ENCODE data around the gene UPF1. TPM values are rescaled to one million over a fixed set of nuclear protein-coding genes. Genes with fewer than 3 reads are reported as not detected.

Gene UPF1
- total RNA-seq, 4 donors from 2014 or later: 84.2 to 153 (median 91.9) TPM

GRCh38 chr19:18800636-18801035 lies 31.1 kb upstream of the UPF1 start:
- WGBS, 2 donors (ENCODE audit: low coverage in 1 of 2): 75% methylated on average over 10 of the region's 10 CpGs; no CpG with 5 or more reads in 1 of the 2 donors
- Histone ChIP-seq H3K4me3 (no peak overlapping the region), H3K4me1 (peaks cover 0 to 4% (median 2%) of the 10 kb centered on the region in 4 donors), H3K36me3 (no peaks in the 10 kb centered on the region), H3K27ac (no peak overlapping the region), H3K9me3 (no peaks in the 10 kb centered on the region), H3K27me3 (peaks cover 43% of the 10 kb centered on the region)
- TF ChIP-seq CTCF (IDR thresholded peaks at IDR 0.05) (no peak), EP300 (IDR thresholded peaks at IDR 0.05; ENCODE audit: low read depth) (no peak), POLR2AphosphoS5 (IDR thresholded peaks at IDR 0.05) (no peak), POLR2A (IDR thresholded peaks at IDR 0.05) (no peak)
- no peak for DNase-seq
- intact Hi-C loops (cut with DNase I; ENCODE audit: low total_unique reads) (loop anchor here (5.0 kb wide), 1 partner anchor 817 kb away; the partner anchor contains the start of gene PBX4), in situ Hi-C loops (cut with MboI; ENCODE audit: low pct_ligation_motif_present in 1 of 4, low pct_unique_long_range_greater_than_20kb in 1 of 4, low sequenced_read_pairs in 3 of 4) (loop anchor here in 1 of 4 donors (25.0 kb wide), 1 partner anchor 188 kb away; the partner anchor contains the start of genes CRLF1 and TMEM59L)

- no peak for TF ChIP-seq POLR2AphosphoS5 (IDR thresholded peaks at IDR 0.05)
- TF ChIP-seq CTCF (IDR thresholded peaks at IDR 0.05): no peak
- DNase-seq: no peak
- intact Hi-C loops (cut with DNase I; ENCODE audit: low total_unique reads): loop anchor here (5.0 kb wide), 1 partner anchor 815 kb away; the partner anchor contains the start of gene PBX4
- in situ Hi-C loops (cut with MboI; ENCODE audit: low pct_ligation_motif_present in 1 of 4, low pct_unique_long_range_greater_than_20kb in 1 of 4, low sequenced_read_pairs in 3 of 4): loop anchor here in 1 of 4 donors (25.0 kb wide), 1 partner anchor 190 kb away; the partner anchor contains the start of genes CRLF1 and TMEM59L
- H3K27me3 ChIP-seq: peaks cover 26% of the 10 kb centered on the region
- no peaks in the 10 kb centered on the region for H3K36me3 ChIP-seq
- no peaks in the 10 kb centered on the region for H3K9me3 ChIP-seq
- peaks cover 0 to 4% (median 2%) of the 10 kb centered on the region in 4 donors for H3K4me1 ChIP-seq
- WGBS, 2 donors (ENCODE audit: low coverage in 1 of 2): 81% methylated on average over 11 of the region's 11 CpGs; no CpG with 5 or more reads in 1 of the 2 donors
- no peak overlapping the region for H3K27ac ChIP-seq
- H3K4me3 ChIP-seq: no peak overlapping the region
Measured at GRCh38 chr19:18802354-18802753, 29.4 kb upstream of the UPF1 start.

GRCh38 chr19:18803550-18804138 lies 28.1 kb upstream of the UPF1 start:
- no peaks in the 10 kb centered on the region for H3K9me3 ChIP-seq

More at GRCh38 chr19:18803550-18804138, 28.1 kb upstream of the UPF1 start:
- 77 to 78% methylated on average over 2 to 5 of the region's 5 CpGs for WGBS, 2 donors (ENCODE audit: low coverage in 1 of 2)
- in situ Hi-C loops (cut with MboI; ENCODE audit: low pct_ligation_motif_present in 1 of 4, low pct_unique_long_range_greater_than_20kb in 1 of 4, low sequenced_read_pairs in 3 of 4) (loop anchor here in 1 of 4 donors (25.0 kb wide), 1 partner anchor 191 kb away; the partner anchor contains the start of genes CRLF1 and TMEM59L), intact Hi-C loops (cut with DNase I; ENCODE audit: low total_unique reads) (loop anchor here (5.0 kb wide), 1 partner anchor 814 kb away; the partner anchor contains the start of gene PBX4)
- TF ChIP-seq CTCF (IDR thresholded peaks at IDR 0.05): no peak
- no peak for TF ChIP-seq EP300 (IDR thresholded peaks at IDR 0.05; ENCODE audit: low read depth)
- TF ChIP-seq POLR2A (IDR thresholded peaks at IDR 0.05): no peak
- TF ChIP-seq POLR2AphosphoS5 (IDR thresholded peaks at IDR 0.05): no peak
- H3K4me1 ChIP-seq: peaks cover 0 to 3% (median 1%) of the 10 kb centered on the region in 4 donors
- no peak overlapping the region for H3K27ac ChIP-seq
- peaks cover 13% of the 10 kb centered on the region for H3K27me3 ChIP-seq
- H3K36me3 ChIP-seq: no peaks in the 10 kb centered on the region
- no peak overlapping the region for H3K4me3 ChIP-seq
- DNase-seq: no peak

Measured in transverse colon (tissue), 4 donors.